ENCODE measurements around the gene ACYP2.

The ACYP2 gene

GRCh38 chr2:54164106-54164505, 48.7 kb downstream of the ACYP2 start:
- no peak for DNase-seq

GRCh38 chr2:54166121-54166773, 50.8 kb downstream of the ACYP2 start:
- DNase-seq = no peak

GRCh38 chr2:54176577-54176976, 61.2 kb downstream of the ACYP2 start:
- DNase-seq = peak; percentile 4

GRCh38 chr2:54183281-54183680, 67.9 kb downstream of the ACYP2 start:
- no peak for DNase-seq

GRCh38 chr2:54183972-54184371, 68.6 kb downstream of the ACYP2 start:
- no peak for DNase-seq

- DNase-seq = no peak
These were observed 69.7 kb downstream of the ACYP2 start for GRCh38 chr2:54185105-54185504.

GRCh38 chr2:54187331-54187730, 71.9 kb downstream of the ACYP2 start:
- DNase-seq = no peak

- no peak for DNase-seq
These were observed 74.1 kb downstream of the ACYP2 start for GRCh38 chr2:54189539-54189938.

- no peak for DNase-seq
These were observed 76.1 kb downstream of the ACYP2 start for GRCh38 chr2:54191361-54192135.

- no peak for DNase-seq
These were observed 79.6 kb downstream of the ACYP2 start for GRCh38 chr2:54194761-54195750.

DNA sequence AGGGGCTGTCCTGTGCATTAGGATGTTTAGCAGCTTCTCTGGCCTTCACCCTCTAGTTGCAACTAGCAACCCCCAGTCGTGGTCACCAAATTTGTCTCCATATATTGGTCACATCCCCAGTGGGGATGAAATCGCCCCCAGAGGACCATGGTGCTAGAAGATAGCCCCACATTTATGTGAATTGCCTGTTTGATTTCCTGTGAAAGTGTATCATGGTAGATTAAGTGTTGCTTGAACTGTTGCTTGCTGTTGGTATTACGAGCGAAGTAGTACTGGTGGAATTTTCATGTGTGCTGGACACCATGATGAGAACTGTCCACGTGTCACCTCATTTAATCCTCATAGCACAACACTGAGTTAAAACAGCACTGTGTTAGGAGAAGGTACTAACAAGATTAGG, 81.2 kb downstream of the ACYP2 start:
- no peak for DNase-seq

DNA sequence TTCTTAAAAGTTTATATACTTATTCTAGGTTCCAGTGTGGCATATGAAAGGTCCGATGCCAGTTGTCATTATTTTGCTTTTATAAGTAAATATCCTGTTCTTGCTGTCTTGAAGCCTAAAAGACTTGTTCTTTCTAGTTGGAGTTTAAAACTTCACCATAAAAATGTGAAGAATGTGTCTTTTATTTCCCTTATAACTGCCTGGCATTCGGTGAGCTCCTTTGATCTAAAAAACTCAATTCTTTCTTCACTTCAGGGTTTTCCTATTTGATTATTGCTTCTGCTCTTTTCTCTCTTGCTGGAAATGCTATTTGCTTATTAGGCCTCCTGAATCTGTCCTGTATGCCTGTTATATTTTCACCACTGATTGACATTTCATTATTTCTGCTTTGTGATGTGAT, 89.1 kb downstream of the ACYP2 start:
- DNase-seq = no peak

DNA sequence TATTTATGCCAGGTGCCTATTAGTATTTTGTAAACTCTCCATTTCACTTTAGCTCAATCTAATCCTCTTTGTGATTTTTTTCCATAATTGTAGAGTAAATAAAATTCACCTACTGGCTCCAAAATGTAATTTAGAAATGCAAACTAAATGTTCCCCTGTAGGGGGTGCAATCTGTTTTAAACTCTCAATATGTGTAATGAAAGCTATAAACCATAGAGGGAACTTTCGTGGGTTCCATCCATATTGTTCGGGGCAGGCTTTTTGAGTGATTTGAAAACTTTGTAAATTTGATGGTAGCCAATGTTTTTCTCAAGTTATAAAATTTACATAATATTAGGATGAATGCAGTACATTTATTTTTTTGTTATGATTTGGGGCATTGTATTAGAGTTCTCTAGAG, 91.2 kb downstream of the ACYP2 start:
- no peak for DNase-seq

GRCh38 chr2:54207666-54208195, 92.3 kb downstream of the ACYP2 start:
- DNase-seq = no peak

- DNase-seq = no peak
These were observed 93.2 kb downstream of the ACYP2 start for GRCh38 chr2:54208364-54209240.

GRCh38 chr2:54209379-54209778, 94.0 kb downstream of the ACYP2 start:
- DNase-seq = no peak

DNA sequence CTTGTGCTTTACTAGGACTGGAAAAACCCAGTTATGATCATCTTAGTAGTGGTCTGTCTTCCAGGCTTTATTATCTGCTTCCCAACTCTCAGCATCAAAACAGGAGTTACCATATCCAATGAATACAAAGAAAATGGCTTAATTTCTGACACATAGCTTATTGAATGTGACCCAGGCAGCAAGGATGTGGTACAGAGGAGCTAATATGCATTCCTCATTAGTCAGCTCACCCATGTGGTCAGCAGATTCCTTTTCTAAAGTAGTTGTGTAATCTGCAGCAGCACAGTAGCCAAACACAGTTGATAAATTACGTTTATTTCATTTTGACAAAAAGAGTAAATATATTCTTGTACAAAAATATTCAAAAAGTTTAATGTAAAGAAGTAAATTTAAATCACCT, 97.0 kb downstream of the ACYP2 start:
- no peak for DNase-seq

DNA sequence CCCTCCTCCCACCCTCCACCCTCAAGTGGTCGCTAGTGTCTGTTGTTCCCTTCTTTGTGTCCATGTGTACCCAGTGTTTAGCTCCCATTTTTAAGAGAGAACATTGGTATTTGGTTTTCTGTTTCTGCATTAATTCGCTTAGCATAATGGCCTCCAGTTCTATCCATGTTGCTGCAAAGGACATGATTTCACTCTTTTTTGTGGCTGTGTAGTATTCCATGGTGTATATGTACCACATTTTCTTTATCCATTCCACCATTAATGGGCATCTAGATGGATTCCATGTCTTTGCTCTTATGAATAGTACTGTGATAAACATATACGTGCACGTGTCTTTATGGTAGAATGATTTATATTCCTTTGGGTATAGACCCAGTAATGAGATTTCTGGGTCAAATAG, 97.7 kb downstream of the ACYP2 start:
- DNase-seq = no peak

DNA sequence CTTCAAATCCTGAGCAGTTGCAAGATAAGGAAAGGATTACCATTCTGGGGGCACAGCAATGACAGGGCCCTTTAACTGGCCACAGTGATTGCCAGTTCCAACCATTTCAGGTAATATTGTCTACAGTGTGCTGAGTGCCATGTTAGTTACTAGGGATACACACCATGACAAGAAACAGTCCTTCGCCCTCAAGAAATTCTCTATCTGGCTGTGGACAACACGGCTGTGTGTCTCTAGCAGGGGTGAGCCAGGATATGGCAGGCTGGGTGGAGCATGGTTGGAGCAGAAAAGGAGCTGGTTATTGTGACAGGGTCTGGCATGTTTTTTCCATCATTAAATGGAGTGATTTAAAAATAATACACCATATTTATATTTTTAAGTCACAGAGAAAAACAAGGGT, 109.6 kb downstream of the ACYP2 start:
- no peak for DNase-seq

- DNase-seq = no peak
These were observed 110.8 kb downstream of the ACYP2 start for GRCh38 chr2:54226260-54226659.

DNA sequence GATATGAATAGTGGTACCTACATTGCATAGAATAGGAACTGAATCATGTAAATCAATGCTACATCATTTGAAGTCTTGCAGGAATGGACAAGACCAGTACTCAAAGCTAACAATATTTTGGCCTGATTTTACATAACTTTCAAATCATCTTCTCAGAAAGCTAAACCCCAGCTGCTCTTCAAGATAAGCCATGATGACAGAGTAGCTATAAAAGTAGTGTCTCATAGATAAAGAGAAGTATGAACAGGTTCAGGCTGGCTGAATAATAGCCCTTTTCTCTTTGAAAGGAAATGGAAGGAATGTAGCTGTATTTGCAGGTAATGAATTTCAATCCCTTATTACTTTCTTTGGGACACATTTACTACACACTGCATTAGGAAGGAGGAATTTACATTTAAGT, 112.4 kb downstream of the ACYP2 start:
- no peak for DNase-seq

DNA sequence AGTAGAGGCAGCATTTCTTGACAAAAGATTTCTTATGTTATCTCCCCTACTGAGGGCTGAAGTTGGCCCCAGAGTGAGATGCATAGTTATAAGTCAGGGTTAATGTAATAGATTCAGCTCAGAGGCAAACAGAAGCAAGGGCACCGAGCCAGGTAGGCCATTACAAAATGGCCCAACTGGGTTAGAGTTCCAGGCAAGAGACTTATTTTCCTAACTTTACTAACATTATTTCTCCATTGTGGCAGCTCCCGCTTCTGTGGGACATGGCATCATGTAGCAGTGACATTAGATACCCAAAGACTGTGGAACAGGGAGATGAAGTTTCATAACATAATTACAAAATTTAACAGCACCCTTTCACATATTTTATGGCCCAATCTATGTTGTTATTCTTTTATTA, 113.5 kb downstream of the ACYP2 start:
- no peak for DNase-seq

Measured in DMS79 treated with DMSO at 0.1 percent for 48 hours (cell line).